HG03521 (cell line): ENCODE results near the gene REG3G.

Source experiments
- ATAC-seq: cut with Tn5 transposase; IDR thresholded peaks from one replicate; pipeline ENCODE4 v1.9.1; 2021; ENCODE audit warnings: mild to moderate bottlenecking, moderate library complexity; ENCODE audit not compliant: unreplicated experiment

REG3G gene

GRCh38 chr2:79025421-79025820, at the start of gene REG3G:
REG3G (plus strand) TSS chr2:79025702; CDS start chr2:79026094, 392 bp downstream.
- ATAC-seq: no peak

GRCh38 chr2:78977661-78978145, 47.8 kb upstream of the REG3G start:
- peak; percentile 95 for ATAC-seq

- no peak for ATAC-seq
Observed at GRCh38 chr2:78978340-78978739, 47.2 kb upstream of the REG3G start.

- no peak for ATAC-seq
Observed at GRCh38 chr2:78979380-78980151, 45.9 kb upstream of the REG3G start.

GRCh38 chr2:78980152-78980465, 45.4 kb upstream of the REG3G start:
- ATAC-seq: no peak

- no peak for ATAC-seq
Observed at GRCh38 chr2:78980871-78981270, 44.6 kb upstream of the REG3G start.

- ATAC-seq: no peak
Observed at GRCh38 chr2:78982638-78983330, 42.7 kb upstream of the REG3G start.

- ATAC-seq: no peak
Observed at GRCh38 chr2:78984386-78984785, 41.1 kb upstream of the REG3G start.

- no peak for ATAC-seq
Observed at GRCh38 chr2:78985558-78985957, 39.9 kb upstream of the REG3G start.

GRCh38 chr2:78989051-78989450, 36.5 kb upstream of the REG3G start:
- no peak for ATAC-seq

GRCh38 chr2:78992451-78992806, 33.1 kb upstream of the REG3G start:
- ATAC-seq: no peak

- no peak for ATAC-seq
Observed at GRCh38 chr2:78992807-78993517, 32.5 kb upstream of the REG3G start.

GRCh38 chr2:78993518-78994148, 31.9 kb upstream of the REG3G start:
- ATAC-seq: no peak

GRCh38 chr2:78994789-78995188, 30.7 kb upstream of the REG3G start:
- no peak for ATAC-seq

GRCh38 chr2:78999406-78999805, 26.1 kb upstream of the REG3G start:
- ATAC-seq: no peak

- no peak for ATAC-seq
Observed at GRCh38 chr2:79000008-79000576, 25.4 kb upstream of the REG3G start.

GRCh38 chr2:79001285-79001684, 24.2 kb upstream of the REG3G start:
- no peak for ATAC-seq

GRCh38 chr2:79004680-79005079, 20.8 kb upstream of the REG3G start:
- ATAC-seq: no peak

GRCh38 chr2:79005216-79005615, 20.3 kb upstream of the REG3G start:
- ATAC-seq: no peak

- no peak for ATAC-seq
Observed at GRCh38 chr2:79009388-79009787, 16.1 kb upstream of the REG3G start.

- ATAC-seq: no peak
Observed at GRCh38 chr2:79011496-79011895, 14.0 kb upstream of the REG3G start.
